IPS-15b (cell line): ENCODE data around the gene SMIM1.

Source experiments
- H3K27me3 ChIP-seq: one replicate; pipeline ENCODE4 v1.6.1; 2013; ENCODE audit warnings: low read length; ENCODE audit not compliant: control insufficient read depth, insufficient read depth
- H3K36me3 ChIP-seq: one replicate; pipeline ENCODE4 v1.6.1; 2013; ENCODE audit warnings: low read length; ENCODE audit not compliant: control insufficient read depth, insufficient read depth
- H3K4me1 ChIP-seq: one replicate; pipeline ENCODE4 v1.6.1; 2013; ENCODE audit warnings: mild to moderate bottlenecking, low read length; ENCODE audit not compliant: control insufficient read depth, insufficient read depth
- H3K4me3 ChIP-seq: one replicate; pipeline ENCODE4 v1.5.1; 2013; ENCODE audit warnings: low read depth, low read length
- H3K9ac ChIP-seq: one replicate; pipeline ENCODE4 v1.6.1; 2013; ENCODE audit warnings: low read depth, mild to moderate bottlenecking, low read length
- H3K9me3 ChIP-seq: one replicate; pipeline ENCODE4 v1.6.1; 2013; ENCODE audit warnings: mild to moderate bottlenecking, low read length; ENCODE audit not compliant: control insufficient read depth, insufficient read depth

SMIM1 gene

GRCh38 chr1:3825356-3825755 is 52.8 kb downstream of the SMIM1 start:
- Histone ChIP-seq H3K9ac (no peak overlapping the region), H3K36me3 (peaks cover 31% of the 10 kb centered on the region)

More at GRCh38 chr1:3825356-3825755, 52.8 kb downstream of the SMIM1 start:
- Histone ChIP-seq H3K27me3 (no peaks in the 10 kb centered on the region), H3K4me3 (no peak overlapping the region), H3K9me3 (no peaks in the 10 kb centered on the region), H3K4me1 (no peaks in the 10 kb centered on the region)
